ENCODE results near the gene ABHD1. TPM values are rescaled to one million over a fixed set of nuclear protein-coding genes. Genes with fewer than 3 reads are reported as not detected.

The ABHD1 gene
- total RNA-seq, 2 experiments from 2014 or later = 0.21 to 0.29 TPM

- Mint-ChIP-seq H3K9me3 (ENCODE audit: low read depth) (no peaks in the 10 kb centered on the region), H3K27ac (no peak overlapping the region), H3K36me3 (no peaks in the 10 kb centered on the region), H3K4me3 (no peak overlapping the region), H3K27me3 (peaks cover 28% of the 10 kb centered on the region), H3K4me1 (no peaks in the 10 kb centered on the region)
- DNase-seq (no peak), ATAC-seq (no peak)
- CTCF ChIA-PET = no interaction called here
These were observed 19.7 kb downstream of the ABHD1 start for GRCh38 chr2:27143285-27143684.

- ATAC-seq = no peak
- Mint-ChIP-seq H3K36me3 (no peaks in the 10 kb centered on the region), H3K9me3 (ENCODE audit: low read depth) (no peaks in the 10 kb centered on the region), H3K27ac (no peak overlapping the region), H3K27me3 (peaks cover 23% of the 10 kb centered on the region), H3K4me3 (no peak overlapping the region), H3K4me1 (no peaks in the 10 kb centered on the region)
- CTCF ChIA-PET = no interaction called here
- no peak for DNase-seq
These were observed 22.1 kb downstream of the ABHD1 start for GRCh38 chr2:27145682-27146081.

GRCh38 chr2:27147935-27148334 lies 24.3 kb downstream of the ABHD1 start:
- CTCF ChIA-PET = interaction anchor here (0.6 kb wide), 1 partner anchor 44 kb away, joined by 3 read pairs; no protein-coding TSS in a partner anchor
- Mint-ChIP-seq H3K9me3 (ENCODE audit: low read depth) (no peaks in the 10 kb centered on the region), H3K4me1 (no peaks in the 10 kb centered on the region), H3K27me3 (peaks cover 17% of the 10 kb centered on the region), H3K36me3 (no peaks in the 10 kb centered on the region), H3K4me3 (no peak overlapping the region), H3K27ac (no peak overlapping the region)
- DNase-seq (no peak), ATAC-seq (no peak)

GRCh38 chr2:27148801-27149439 lies 25.3 kb downstream of the ABHD1 start, which contains the start of gene TCF23:
Gene TCF23, plus strand, starts transcription at chr2:27149004. Its CDS starts 130 bp downstream, at chr2:27149134.
- CTCF ChIA-PET = interaction anchor here (0.6 to 1.0 kb wide), 3 partner anchors 21 to 155 kb away, joined by 3 to 4 read pairs (median 3); no protein-coding TSS in a partner anchor
- peaks cover 7% of the 10 kb centered on the region for H3K27me3 Mint-ChIP-seq

DNA sequence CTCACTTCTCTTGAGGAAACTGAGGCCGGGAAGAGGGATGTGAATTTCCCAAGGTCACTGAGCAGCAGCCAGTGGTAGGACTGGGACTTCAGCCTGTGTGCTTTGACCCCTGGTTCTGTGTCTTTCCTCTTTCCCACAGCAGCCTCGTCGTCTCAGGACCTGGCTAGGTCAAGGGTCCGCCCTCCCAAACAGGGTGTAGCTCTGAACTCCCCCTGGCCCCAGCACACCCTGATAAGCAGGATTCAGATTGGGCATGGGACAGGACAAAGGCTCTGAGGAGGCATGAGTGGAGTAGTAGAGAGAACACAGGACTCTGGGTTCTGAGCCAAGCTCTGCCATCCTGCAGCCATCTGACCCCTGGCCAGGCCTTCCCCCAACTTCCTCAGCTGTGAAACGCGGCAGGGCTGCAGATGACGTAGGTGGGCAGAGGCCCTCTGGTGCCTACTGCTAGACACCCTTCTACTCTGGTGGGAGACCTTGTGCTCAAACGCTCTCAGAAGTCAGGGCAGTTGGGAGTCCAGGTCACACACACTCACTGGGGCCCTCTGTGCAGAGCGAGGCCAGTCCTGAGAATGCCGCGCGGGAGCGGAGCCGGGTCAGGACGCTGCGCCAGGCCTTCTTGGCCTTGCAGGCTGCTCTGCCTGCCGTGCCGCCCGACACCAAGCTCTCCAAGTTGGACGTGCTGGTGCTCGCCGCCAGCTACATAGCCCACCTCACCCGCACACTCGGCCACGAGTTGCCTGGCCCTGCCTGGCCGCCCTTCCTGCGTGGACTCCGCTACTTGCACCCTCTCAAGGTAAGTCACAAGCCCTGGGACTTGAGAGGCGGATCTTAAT lies 26.2 kb downstream of the ABHD1 start:
- no peak overlapping the region for H3K27ac Mint-ChIP-seq
- ATAC-seq (no peak), DNase-seq (no peak)
- no peaks in the 10 kb centered on the region for H3K9me3 Mint-ChIP-seq (ENCODE audit: low read depth)
- peaks cover 2% of the 10 kb centered on the region for H3K27me3 Mint-ChIP-seq
- no peak overlapping the region for H3K4me3 Mint-ChIP-seq
- CTCF ChIA-PET = interaction anchor here (0.8 to 1.0 kb wide), 2 partner anchors 20 to 154 kb away, joined by 3 to 4 read pairs; no protein-coding TSS in a partner anchor
- H3K4me1 Mint-ChIP-seq = no peaks in the 10 kb centered on the region
- no peaks in the 10 kb centered on the region for H3K36me3 Mint-ChIP-seq

More at GRCh38 chr2:27148801-27149439, 25.3 kb downstream of the ABHD1 start, which contains the start of gene TCF23:
- ATAC-seq (no peak), DNase-seq (no peak)
- Mint-ChIP-seq H3K4me1 (no peaks in the 10 kb centered on the region), H3K9me3 (ENCODE audit: low read depth) (no peaks in the 10 kb centered on the region), H3K36me3 (no peaks in the 10 kb centered on the region), H3K4me3 (no peak within 1 kb of the TSS), H3K27ac (no peak within 1 kb of the TSS)

- Mint-ChIP-seq H3K36me3 (no peaks in the 10 kb centered on the region), H3K27ac (no peak overlapping the region), H3K9me3 (ENCODE audit: low read depth) (no peaks in the 10 kb centered on the region), H3K4me3 (no peak overlapping the region), H3K4me1 (no peaks in the 10 kb centered on the region), H3K27me3 (peaks cover 2% of the 10 kb centered on the region)
- DNase-seq = no peak
- no peak for ATAC-seq
- CTCF ChIA-PET = interaction anchor here (1.8 kb wide), 1 partner anchor 19 kb away, joined by 8 read pairs; no protein-coding TSS in a partner anchor
These were observed 27.1 kb downstream of the ABHD1 start for GRCh38 chr2:27150639-27151230.

GRCh38 chr2:27152102-27152795 lies 28.6 kb downstream of the ABHD1 start:
- Mint-ChIP-seq H3K4me3 (no peak overlapping the region), H3K9me3 (ENCODE audit: low read depth) (no peaks in the 10 kb centered on the region), H3K36me3 (no peaks in the 10 kb centered on the region), H3K4me1 (no peaks in the 10 kb centered on the region), H3K27ac (no peak overlapping the region), H3K27me3 (peaks cover 2% of the 10 kb centered on the region)
- ATAC-seq (no peak), DNase-seq (no peak)
- CTCF ChIA-PET = interaction anchor here (0.9 to 1.8 kb wide), 3 partner anchors 18 to 190 kb away, joined by 4 to 8 read pairs (median 5); no protein-coding TSS in a partner anchor

- Mint-ChIP-seq H3K27ac (no peak overlapping the region), H3K27me3 (peaks cover 3% of the 10 kb centered on the region), H3K4me3 (no peak overlapping the region), H3K4me1 (no peaks in the 10 kb centered on the region), H3K9me3 (ENCODE audit: low read depth) (no peaks in the 10 kb centered on the region), H3K36me3 (no peaks in the 10 kb centered on the region)
- DNase-seq (no peak), ATAC-seq (no peak)
- CTCF ChIA-PET = interaction anchor here (0.9 to 1.4 kb wide), 2 partner anchors 39 to 191 kb away, joined by 4 to 5 read pairs; no protein-coding TSS in a partner anchor
These were observed 29.3 kb downstream of the ABHD1 start for GRCh38 chr2:27152796-27153464.

DNA sequence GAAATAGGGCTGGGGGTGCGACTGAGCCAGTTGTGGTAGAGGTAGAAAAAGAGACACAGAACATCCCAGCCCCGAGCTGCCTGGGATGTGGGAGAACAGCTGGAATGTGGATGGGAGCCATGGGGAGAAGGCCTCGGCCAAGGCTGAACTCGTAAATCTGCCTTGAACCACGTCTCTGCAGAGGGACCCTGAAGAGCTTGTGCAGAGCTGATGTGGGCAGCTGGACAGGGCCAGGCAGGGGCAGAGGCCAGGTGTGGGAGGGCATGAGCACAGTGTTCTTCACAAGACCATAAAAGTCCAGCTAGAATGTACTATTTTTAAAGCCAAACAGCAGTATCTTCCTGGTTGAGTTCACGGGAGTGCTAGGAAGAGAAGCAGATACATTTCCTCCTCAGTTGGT lies 30.9 kb downstream of the ABHD1 start:
- Mint-ChIP-seq H3K27me3 (peaks cover 3% of the 10 kb centered on the region), H3K36me3 (no peaks in the 10 kb centered on the region), H3K27ac (no peak overlapping the region), H3K4me3 (no peak overlapping the region), H3K4me1 (no peaks in the 10 kb centered on the region), H3K9me3 (ENCODE audit: low read depth) (no peaks in the 10 kb centered on the region)
- CTCF ChIA-PET = no interaction called here
- no peak for ATAC-seq
- DNase-seq = no peak

GRCh38 chr2:27155069-27155520 lies 31.5 kb downstream of the ABHD1 start:
- Mint-ChIP-seq H3K4me3 (no peak overlapping the region), H3K4me1 (no peaks in the 10 kb centered on the region), H3K27ac (no peak overlapping the region), H3K9me3 (ENCODE audit: low read depth) (no peaks in the 10 kb centered on the region), H3K27me3 (peaks cover 3% of the 10 kb centered on the region), H3K36me3 (no peaks in the 10 kb centered on the region)
- no peak for ATAC-seq
- DNase-seq = no peak
- CTCF ChIA-PET = no interaction called here

GRCh38 chr2:27158468-27158867 lies 34.9 kb downstream of the ABHD1 start:
- Mint-ChIP-seq H3K27me3 (peaks cover 3% of the 10 kb centered on the region), H3K4me3 (no peak overlapping the region), H3K27ac (no peak overlapping the region), H3K36me3 (no peaks in the 10 kb centered on the region), H3K4me1 (peaks cover 3% of the 10 kb centered on the region), H3K9me3 (ENCODE audit: low read depth) (no peaks in the 10 kb centered on the region)
- ATAC-seq (no peak), DNase-seq (no peak)
- CTCF ChIA-PET = interaction anchor here (1.0 to 4.1 kb wide), 3 partner anchors 11 to 145 kb away, joined by 3 to 12 read pairs (median 4); no protein-coding TSS in a partner anchor

GRCh38 chr2:27159271-27159670 lies 35.7 kb downstream of the ABHD1 start:
- Mint-ChIP-seq H3K27ac (no peak overlapping the region), H3K4me3 (no peak overlapping the region), H3K4me1 (peaks cover 3% of the 10 kb centered on the region), H3K36me3 (no peaks in the 10 kb centered on the region), H3K27me3 (peaks cover 3% of the 10 kb centered on the region), H3K9me3 (ENCODE audit: low read depth) (no peaks in the 10 kb centered on the region)
- ATAC-seq (no peak), DNase-seq (no peak)
- CTCF ChIA-PET = interaction anchor here (1.6 to 4.1 kb wide), 2 partner anchors 10 to 144 kb away, joined by 4 to 12 read pairs; no protein-coding TSS in a partner anchor
